Activated naive CD8-positive, alpha-beta T cell treated with anti-CD3 and anti-CD28 coated beads, Interleukin-2, amount 10 ng/mL, durations not matched to agents 7 days and 5 days (primary cell): ENCODE results near the gene JAG2. TPM values are rescaled to one million over a fixed set of nuclear protein-coding genes. Genes with fewer than 3 reads are reported as not detected.

Source experiments
- ATAC-seq: fragments of 150-1000 bp; cut with Tn5 transposase; one replicate; pipeline ENCODE4 v1.10.0; 2021; ENCODE audit warnings: low read depth, moderate library complexity
- POLR2A ChIA-PET: fragments of 350-600 bp; sonication (Branson Sonifier 250); formaldehyde crosslinking; loops from one replicate; lab custom pipeline; 2021; ENCODE audit warnings: antibody characterized with exemption; lab: Charles Lee
- DNase-seq: peaks from one replicate; pipeline ENCODE4 v3.0.0; 2021
- H3K27ac Mint-ChIP-seq: one replicate; pipeline ENCODE4 v1.8.0; 2022; ENCODE audit warnings: mild to moderate bottlenecking, mixed read lengths
- H3K27me3 Mint-ChIP-seq: one replicate; pipeline ENCODE4 v1.8.0; 2022; ENCODE audit warnings: mild to moderate bottlenecking, moderate library complexity, mixed read lengths
- H3K36me3 Mint-ChIP-seq: one replicate; pipeline ENCODE4 v1.8.0; 2021; ENCODE audit warnings: mild to moderate bottlenecking, mixed read lengths
- H3K4me1 Mint-ChIP-seq: one replicate; pipeline ENCODE4 v1.8.0; 2021; ENCODE audit warnings: mixed read lengths
- H3K4me3 Mint-ChIP-seq: one replicate; pipeline ENCODE4 v1.8.0; 2022; ENCODE audit warnings: mild to moderate bottlenecking, moderate library complexity, mixed read lengths
- H3K9me3 Mint-ChIP-seq: one replicate; pipeline ENCODE4 v1.8.0; 2021; ENCODE audit warnings: mixed read lengths
- total RNA-seq, 2 experiments: library from RNA; stranded (reverse); gene quantifications; one replicate each; pipeline ENCODE4 v1.2.3, GENCODE V29; 2021

Gene JAG2
- total RNA-seq, 2 experiments from 2014 or later: 1.8 to 3.2 TPM

GRCh38 chr14:105173145-105173544 lies 4.6 kb upstream of the JAG2 start:
- Mint-ChIP-seq H3K27ac (no peak overlapping the region), H3K27me3 (peaks cover 10% of the 10 kb centered on the region), H3K36me3 (no peaks in the 10 kb centered on the region), H3K4me1 (peaks cover 21% of the 10 kb centered on the region), H3K9me3 (no peaks in the 10 kb centered on the region), H3K4me3 (no peak overlapping the region)
- DNase-seq (no peak), ATAC-seq (no peak)
- POLR2A ChIA-PET: interaction anchor here (1.0 to 1.4 kb wide), 3 partner anchors 9 to 127 kb away, joined by 3 to 4 read pairs (median 3); no protein-coding TSS in a partner anchor

- H3K27ac Mint-ChIP-seq: no peak overlapping the region
- peaks cover 10% of the 10 kb centered on the region for H3K27me3 Mint-ChIP-seq
- H3K4me1 Mint-ChIP-seq: peaks cover 21% of the 10 kb centered on the region
- POLR2A ChIA-PET: interaction anchor here (1.0 to 1.4 kb wide), 2 partner anchors 9 to 17 kb away, joined by 3 read pairs; no protein-coding TSS in a partner anchor
- ATAC-seq (no peak), DNase-seq (no peak)
- H3K36me3 Mint-ChIP-seq: no peaks in the 10 kb centered on the region
- H3K9me3 Mint-ChIP-seq: no peaks in the 10 kb centered on the region
- H3K4me3 Mint-ChIP-seq: no peak overlapping the region
Observed at GRCh38 chr14:105172476-105172875, 3.9 kb upstream of the JAG2 start.

GRCh38 chr14:105171004-105171673 lies 2.6 kb upstream of the JAG2 start:
- Mint-ChIP-seq H3K9me3 (no peaks in the 10 kb centered on the region), H3K27ac (no peak overlapping the region), H3K4me3 (no peak overlapping the region), H3K27me3 (peaks cover 17% of the 10 kb centered on the region), H3K4me1 (peaks cover 16% of the 10 kb centered on the region), H3K36me3 (no peaks in the 10 kb centered on the region)
- ATAC-seq: no peak
- no peak for DNase-seq
- POLR2A ChIA-PET: interaction anchor here (1.1 kb wide), 1 partner anchor 130 kb away, joined by 3 read pairs; the partner anchor contains the start of gene BRF1

- POLR2A ChIA-PET: interaction anchor here (1.1 to 2.7 kb wide), 3 partner anchors 10 to 24 kb away, joined by 3 to 13 read pairs (median 4); no protein-coding TSS in a partner anchor
- H3K9me3 Mint-ChIP-seq: no peaks in the 10 kb centered on the region
- DNase-seq: no peak
Observed at GRCh38 chr14:105169776-105170655, 1.4 kb upstream of the JAG2 start.

GRCh38 chr14:105168979-105169507 lies 467 bp upstream of the JAG2 start:
- H3K36me3 Mint-ChIP-seq: no peaks in the 10 kb centered on the region
- ATAC-seq (peak; percentile 48), DNase-seq (peak; percentile 71)
- H3K27ac Mint-ChIP-seq: no peak overlapping the region
- H3K4me3 Mint-ChIP-seq: peak overlapping the region; percentile 63
- H3K9me3 Mint-ChIP-seq: no peaks in the 10 kb centered on the region
- peaks cover 17% of the 10 kb centered on the region for H3K27me3 Mint-ChIP-seq
- POLR2A ChIA-PET: interaction anchor here (1.1 to 2.7 kb wide), 3 partner anchors 11 to 25 kb away, joined by 3 to 13 read pairs (median 4); no protein-coding TSS in a partner anchor
- H3K4me1 Mint-ChIP-seq: peaks cover 6% of the 10 kb centered on the region

More at GRCh38 chr14:105169776-105170655, 1.4 kb upstream of the JAG2 start:
- H3K4me1 Mint-ChIP-seq: peaks cover 14% of the 10 kb centered on the region
- H3K27me3 Mint-ChIP-seq: peaks cover 17% of the 10 kb centered on the region
- peak overlapping the region; percentile 76 for H3K4me3 Mint-ChIP-seq
- no peaks in the 10 kb centered on the region for H3K36me3 Mint-ChIP-seq
- no peak overlapping the region for H3K27ac Mint-ChIP-seq
- no peak for ATAC-seq

GRCh38 chr14:105168093-105168420 lies 519 bp downstream of the JAG2 start:
- no peak for DNase-seq
- Mint-ChIP-seq H3K9me3 (no peaks in the 10 kb centered on the region), H3K36me3 (no peaks in the 10 kb centered on the region), H3K27ac (no peak overlapping the region), H3K4me3 (peak overlapping the region; percentile 40), H3K27me3 (peaks cover 17% of the 10 kb centered on the region), H3K4me1 (peaks cover 6% of the 10 kb centered on the region)
- no peak for ATAC-seq
- POLR2A ChIA-PET: interaction anchor here (2.7 kb wide), 1 partner anchor 14 kb away, joined by 13 read pairs; no protein-coding TSS in a partner anchor

- POLR2A ChIA-PET: no interaction called here
- peaks cover 6% of the 10 kb centered on the region for H3K4me1 Mint-ChIP-seq
Observed at GRCh38 chr14:105167303-105168092, 1.1 kb downstream of the JAG2 start.

GRCh38 chr14:105166571-105167302 lies 1.8 kb downstream of the JAG2 start:
- Mint-ChIP-seq H3K9me3 (no peaks in the 10 kb centered on the region), H3K4me1 (peaks cover 4% of the 10 kb centered on the region), H3K27ac (no peak overlapping the region), H3K27me3 (peaks cover 17% of the 10 kb centered on the region), H3K4me3 (no peak overlapping the region), H3K36me3 (no peaks in the 10 kb centered on the region)
- ATAC-seq (no peak), DNase-seq (no peak)
- POLR2A ChIA-PET: interaction anchor here (1.6 kb wide), 1 partner anchor 15 kb away, joined by 6 read pairs; no protein-coding TSS in a partner anchor

More at GRCh38 chr14:105167303-105168092, 1.1 kb downstream of the JAG2 start:
- ATAC-seq (no peak), DNase-seq (no peak)
- Mint-ChIP-seq H3K27ac (no peak overlapping the region), H3K27me3 (peaks cover 17% of the 10 kb centered on the region), H3K36me3 (no peaks in the 10 kb centered on the region), H3K4me3 (peak overlapping the region; percentile 40), H3K9me3 (no peaks in the 10 kb centered on the region)

- POLR2A ChIA-PET: interaction anchor here (1.6 kb wide), 1 partner anchor 16 kb away, joined by 6 read pairs; no protein-coding TSS in a partner anchor
- Mint-ChIP-seq H3K4me3 (no peak overlapping the region), H3K27me3 (peaks cover 17% of the 10 kb centered on the region), H3K4me1 (peaks cover 4% of the 10 kb centered on the region), H3K36me3 (no peaks in the 10 kb centered on the region), H3K27ac (no peak overlapping the region), H3K9me3 (no peaks in the 10 kb centered on the region)
- ATAC-seq (no peak), DNase-seq (no peak)
Observed at GRCh38 chr14:105165761-105166485, 2.7 kb downstream of the JAG2 start.

GRCh38 chr14:105165134-105165704 lies 3.4 kb downstream of the JAG2 start:
- POLR2A ChIA-PET: interaction anchor here (1.6 kb wide), 1 partner anchor 17 kb away, joined by 6 read pairs; no protein-coding TSS in a partner anchor
- no peak for ATAC-seq
- no peak for DNase-seq
- Mint-ChIP-seq H3K4me3 (no peak overlapping the region), H3K27ac (no peak overlapping the region), H3K36me3 (no peaks in the 10 kb centered on the region), H3K9me3 (no peaks in the 10 kb centered on the region), H3K27me3 (peaks cover 17% of the 10 kb centered on the region), H3K4me1 (peaks cover 4% of the 10 kb centered on the region)

- no peaks in the 10 kb centered on the region for H3K4me1 Mint-ChIP-seq
- no peak overlapping the region for H3K4me3 Mint-ChIP-seq
- H3K27ac Mint-ChIP-seq: no peak overlapping the region
- no peak for DNase-seq
- POLR2A ChIA-PET: no interaction called here
- no peaks in the 10 kb centered on the region for H3K36me3 Mint-ChIP-seq
- peaks cover 7% of the 10 kb centered on the region for H3K27me3 Mint-ChIP-seq
- no peak for ATAC-seq
- H3K9me3 Mint-ChIP-seq: no peaks in the 10 kb centered on the region
Observed at GRCh38 chr14:105163040-105163742, 5.4 kb downstream of the JAG2 start.
